Measurements from ENCODE around the gene PRKN.

DNA sequence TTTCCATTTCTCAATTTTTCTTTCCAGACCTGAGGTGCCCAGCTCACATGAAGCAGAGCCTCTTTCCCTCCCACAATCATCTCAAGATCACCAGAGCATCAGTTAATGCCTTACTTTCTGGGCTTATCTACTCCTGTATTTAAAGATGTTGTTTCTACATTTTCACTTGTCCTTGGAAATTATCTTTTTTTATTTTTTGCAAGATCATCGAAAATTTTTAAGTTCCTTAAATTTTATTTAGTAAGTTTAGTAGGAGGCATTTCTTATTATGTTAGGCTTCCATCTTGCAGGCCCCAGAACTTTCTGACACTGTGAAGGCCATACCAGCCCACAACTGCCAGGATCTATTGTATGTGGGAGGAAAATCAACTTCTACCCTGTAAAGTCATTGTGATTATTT is 466.0 kb downstream of the PRKN start:
- TF ChIP-seq CTCF (IDR thresholded peaks at IDR 0.05), result no peak
- TF ChIP-seq POLR2A (IDR thresholded peaks at IDR 0.05), result no peak

Data from thyroid gland (tissue), 4 donors.